ENCODE measurements around the gene SRSF4. TPM values are rescaled to one million over a fixed set of nuclear protein-coding genes. Genes with fewer than 3 reads are reported as not detected.

The SRSF4 gene
- total RNA-seq, 1 experiment from 2014 or later = 44.1 TPM

DNA sequence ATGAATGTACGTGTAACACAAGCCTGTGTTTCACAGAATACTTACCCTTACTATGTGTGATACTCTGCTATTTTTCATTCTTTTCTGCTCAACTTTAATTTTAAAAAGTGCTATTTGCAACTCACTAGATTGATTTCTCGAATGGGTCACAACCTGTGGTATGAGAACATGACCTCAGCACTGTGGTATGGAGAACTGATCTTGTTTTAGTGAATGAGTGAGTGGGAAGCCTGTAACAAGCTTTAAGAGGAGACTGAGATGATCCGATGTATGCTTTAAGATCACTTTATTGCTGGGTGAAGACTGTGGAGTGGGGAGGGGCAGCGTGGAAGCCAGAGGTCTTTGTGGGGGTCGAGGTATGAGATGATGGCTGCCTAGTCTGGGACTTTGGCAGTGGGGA lies 27.5 kb upstream of the SRSF4 start:
- ChIA-PET POLR2A (no interaction called here), CTCF (interaction anchor here (1.7 kb wide), 1 partner anchor 11 kb away, joined by 5 read pairs; no protein-coding TSS in a partner anchor)
- Mint-ChIP-seq H3K27me3 (ENCODE audit: insufficient read depth, unreplicated experiment) (no peaks in the 10 kb centered on the region), H3K4me3 (ENCODE audit: unreplicated experiment) (no peak overlapping the region), H3K4me1 (ENCODE audit: low read depth, unreplicated experiment) (no peaks in the 10 kb centered on the region), H3K9me3 (ENCODE audit: unreplicated experiment) (no peaks in the 10 kb centered on the region), H3K27ac (ENCODE audit: unreplicated experiment) (peak overlapping the region; percentile 39), H3K36me3 (ENCODE audit: insufficient read depth, unreplicated experiment) (peaks cover 12% of the 10 kb centered on the region)
- intact Hi-C loops (cut with micrococcal nuclease; ENCODE audit: unreplicated experiment) = no loop called here
- Histone ChIP-seq H3K4me1 (peaks cover 12% of the 10 kb centered on the region; the same call in 1 of the 2 replicates), H3K27me3 (replicated peaks; ENCODE audit: control insufficient read depth, insufficient read depth, low read length) (no peaks in the 10 kb centered on the region), H3K36me3 (ENCODE audit: control insufficient read depth, insufficient read depth, low read length) (no peaks in the 10 kb centered on the region), H3K9me3 (no peaks in the 10 kb centered on the region), H3K4me3 (ENCODE audit: low read depth, low read length) (no peak overlapping the region)
- DNase-seq = no peak
- no TSS peak for BruUV-seq (replicated peaks)
- no peak for TF ChIP-seq CTCF (IDR thresholded peaks at IDR 0.05; ENCODE audit: insufficient read depth in 1 of 2, low read depth in 1 of 2, low read length in 1 of 2, severe bottlenecking in 1 of 2, unreplicated experiment in 1 of 2)

DNA sequence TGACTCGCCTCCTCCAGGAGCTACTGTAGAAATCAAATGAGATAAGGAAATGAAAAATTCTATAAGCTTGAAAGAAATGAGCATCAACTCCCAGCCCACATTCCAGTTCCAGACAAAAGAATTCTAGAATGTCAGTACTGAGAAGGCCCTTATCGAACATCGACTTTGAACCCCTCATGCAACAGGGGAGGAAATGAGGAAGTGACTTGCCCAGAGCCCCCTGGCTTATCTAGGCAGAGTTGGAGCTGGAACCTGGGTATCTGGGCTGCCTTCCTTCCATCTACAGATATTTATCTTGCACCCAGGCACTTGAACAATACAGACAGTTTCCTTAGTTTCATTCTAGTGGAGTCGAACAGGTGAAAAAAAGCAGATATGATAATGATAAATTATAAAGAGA lies 26.7 kb upstream of the SRSF4 start:
- Histone ChIP-seq H3K4me1 (peaks cover 12% of the 10 kb centered on the region; the same call in 1 of the 2 replicates), H3K36me3 (ENCODE audit: control insufficient read depth, insufficient read depth, low read length) (no peaks in the 10 kb centered on the region), H3K27me3 (replicated peaks; ENCODE audit: control insufficient read depth, insufficient read depth, low read length) (no peaks in the 10 kb centered on the region), H3K4me3 (ENCODE audit: low read depth, low read length) (no peak overlapping the region), H3K9me3 (no peaks in the 10 kb centered on the region)
- H3K4me1 Mint-ChIP-seq (ENCODE audit: low read depth, unreplicated experiment) = no peaks in the 10 kb centered on the region
- peaks cover 8% of the 10 kb centered on the region for H3K36me3 Mint-ChIP-seq (ENCODE audit: insufficient read depth, unreplicated experiment)
- H3K27me3 Mint-ChIP-seq (ENCODE audit: insufficient read depth, unreplicated experiment) = no peaks in the 10 kb centered on the region
- ChIA-PET CTCF (interaction anchor here (1.7 kb wide), 1 partner anchor 11 kb away, joined by 5 read pairs; no protein-coding TSS in a partner anchor), POLR2A (no interaction called here)
- H3K27ac Mint-ChIP-seq (ENCODE audit: unreplicated experiment) = peak overlapping the region; percentile 27
- intact Hi-C loops (cut with micrococcal nuclease; ENCODE audit: unreplicated experiment) = no loop called here
- no peak for TF ChIP-seq CTCF (IDR thresholded peaks at IDR 0.05; ENCODE audit: insufficient read depth in 1 of 2, low read depth in 1 of 2, low read length in 1 of 2, severe bottlenecking in 1 of 2, unreplicated experiment in 1 of 2)
- H3K4me3 Mint-ChIP-seq (ENCODE audit: unreplicated experiment) = no peak overlapping the region
- no TSS peak for BruUV-seq (replicated peaks)
- peak; percentile 13 to 43 for DNase-seq
- no peaks in the 10 kb centered on the region for H3K9me3 Mint-ChIP-seq (ENCODE audit: unreplicated experiment)

DNA sequence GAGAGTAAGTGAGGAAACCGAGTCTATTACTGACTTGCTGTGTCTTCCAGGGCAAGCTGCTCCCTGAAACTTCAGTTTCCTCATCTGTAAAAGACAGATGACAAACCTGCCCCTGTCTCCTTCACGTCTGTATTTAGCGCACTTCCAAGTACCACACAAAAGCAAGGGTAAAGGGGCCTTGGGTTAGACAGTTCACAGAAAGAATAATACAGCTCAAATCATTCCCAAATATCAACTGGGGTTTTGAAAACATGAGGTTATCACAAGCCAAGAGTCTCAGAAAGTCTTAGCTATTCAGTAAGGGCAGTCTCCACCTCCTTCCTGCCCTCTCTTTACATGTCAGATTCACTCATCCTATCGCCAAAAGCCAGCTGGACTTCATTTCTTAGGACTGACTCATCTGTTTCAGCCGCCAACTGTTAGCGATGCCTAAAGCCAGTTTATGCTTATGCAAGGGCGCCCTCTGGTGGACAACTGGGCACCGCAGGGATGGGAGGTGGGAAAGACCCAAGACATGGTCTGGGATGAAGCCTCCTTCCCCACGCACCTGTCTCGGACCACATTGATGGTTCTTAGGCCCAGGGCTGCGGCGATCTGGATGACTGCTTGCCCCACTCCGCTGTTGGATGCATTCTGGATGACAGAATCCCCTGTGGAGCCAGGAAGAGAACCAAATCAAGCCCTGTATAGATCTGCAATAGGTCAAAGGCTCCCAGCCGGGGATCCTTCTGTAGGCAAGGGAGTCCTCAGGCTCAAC lies 21.1 kb upstream of the SRSF4 start:
- H3K36me3 Mint-ChIP-seq (ENCODE audit: insufficient read depth, unreplicated experiment) = peaks cover 17% of the 10 kb centered on the region
- TF ChIP-seq CTCF (IDR thresholded peaks at IDR 0.05; ENCODE audit: insufficient read depth in 1 of 2, low read depth in 1 of 2, low read length in 1 of 2, severe bottlenecking in 1 of 2, unreplicated experiment in 1 of 2) = peak; percentile 71 to 77
- DNase-seq = peak; percentile 89 to 92
- H3K4me1 ChIP-seq = peaks cover 13% of the 10 kb centered on the region
- CTCF ChIA-PET = interaction anchor here (0.6 to 1.7 kb wide), 14 partner anchors 10 to 466 kb away, joined by 3 to 22 read pairs (median 4); partner anchors contain the start of genes SRSF4 and YTHDF2
- H3K27ac Mint-ChIP-seq (ENCODE audit: unreplicated experiment) = peak overlapping the region; percentile 3
- H3K9me3 Mint-ChIP-seq (ENCODE audit: unreplicated experiment) = no peaks in the 10 kb centered on the region
- no peaks in the 10 kb centered on the region for H3K9me3 ChIP-seq
- POLR2A ChIA-PET = interaction anchor here (0.5 to 1.7 kb wide), 2 partner anchors 21 to 167 kb away, joined by 3 to 16 read pairs; partner anchors contain the start of gene SRSF4
- no peak overlapping the region for H3K4me3 Mint-ChIP-seq (ENCODE audit: unreplicated experiment)
- H3K36me3 ChIP-seq (ENCODE audit: control insufficient read depth, insufficient read depth, low read length) = no peaks in the 10 kb centered on the region
- no TSS peak for BruUV-seq (replicated peaks)
- H3K27me3 ChIP-seq (replicated peaks; ENCODE audit: control insufficient read depth, insufficient read depth, low read length) = no peaks in the 10 kb centered on the region
- no peaks in the 10 kb centered on the region for H3K27me3 Mint-ChIP-seq (ENCODE audit: insufficient read depth, unreplicated experiment)
- no peaks in the 10 kb centered on the region for H3K4me1 Mint-ChIP-seq (ENCODE audit: low read depth, unreplicated experiment)
- H3K4me3 ChIP-seq (ENCODE audit: low read depth, low read length) = no peak overlapping the region
- intact Hi-C loops (cut with micrococcal nuclease; ENCODE audit: unreplicated experiment) = loop anchor here (1.0 to 5.0 kb wide), 3 partner anchors 20 to 320 kb away; no protein-coding TSS in a partner anchor

Measured in Caco-2 (cell line).